ENCODE results near the gene IZUMO4. TPM values are rescaled to one million over a fixed set of nuclear protein-coding genes. Genes with fewer than 3 reads are reported as not detected.

The IZUMO4 gene
- total and polyA plus RNA-seq, 4 donors, result 5.0 to 9.8 (median 7.3) TPM

DNA sequence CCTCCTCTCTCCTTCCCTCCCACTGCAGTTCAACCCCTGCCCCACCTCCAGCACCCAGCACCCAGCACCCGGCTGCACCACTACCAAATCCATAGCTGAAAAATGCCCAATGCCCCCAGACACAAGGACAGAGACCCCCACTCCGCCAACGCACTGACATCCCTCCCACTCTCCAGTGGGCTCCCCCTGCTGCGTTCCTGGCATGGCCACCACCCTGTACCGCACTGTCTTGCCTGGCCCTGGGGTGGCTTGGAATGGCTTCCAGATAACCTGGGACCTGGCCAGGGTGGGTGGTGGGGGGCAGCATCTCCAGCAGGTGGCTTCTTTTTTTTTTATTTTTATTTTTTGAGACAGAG lies 39.9 kb upstream of the IZUMO4 start:
- Histone ChIP-seq H3K36me3 (ENCODE audit: control insufficient read depth in 4 of 4, insufficient read depth in 4 of 4, low read length in 4 of 4) (no peaks in the 10 kb centered on the region), H3K27ac (ENCODE audit: low read depth in 1 of 2, low read length in 1 of 2) (peak overlapping the region in 1 of 2 donors; percentile 87), H3K27me3 (ENCODE audit: control insufficient read depth in 3 of 3, insufficient read depth in 3 of 3, low read length in 2 of 3) (no peaks in the 10 kb centered on the region), H3K4me3 (no peak overlapping the region), H3K9me3 (ENCODE audit: control insufficient read depth in 4 of 4, insufficient read depth in 3 of 4, low read length in 3 of 4) (no peaks in the 10 kb centered on the region), H3K9ac (ENCODE audit: insufficient read depth in 1 of 2, low read length in 2 of 2) (no peak overlapping the region), H3K4me1 (ENCODE audit: control insufficient read depth in 5 of 5, insufficient read depth in 5 of 5, low read length in 5 of 5) (peaks cover 8 to 42% (median 31%) of the 10 kb centered on the region in 5 donors)
- ATAC-seq (ENCODE audit: insufficient read depth, low FRiP score) (no peak), DNase-seq (no peak)
- TF ChIP-seq, protein P1, sequence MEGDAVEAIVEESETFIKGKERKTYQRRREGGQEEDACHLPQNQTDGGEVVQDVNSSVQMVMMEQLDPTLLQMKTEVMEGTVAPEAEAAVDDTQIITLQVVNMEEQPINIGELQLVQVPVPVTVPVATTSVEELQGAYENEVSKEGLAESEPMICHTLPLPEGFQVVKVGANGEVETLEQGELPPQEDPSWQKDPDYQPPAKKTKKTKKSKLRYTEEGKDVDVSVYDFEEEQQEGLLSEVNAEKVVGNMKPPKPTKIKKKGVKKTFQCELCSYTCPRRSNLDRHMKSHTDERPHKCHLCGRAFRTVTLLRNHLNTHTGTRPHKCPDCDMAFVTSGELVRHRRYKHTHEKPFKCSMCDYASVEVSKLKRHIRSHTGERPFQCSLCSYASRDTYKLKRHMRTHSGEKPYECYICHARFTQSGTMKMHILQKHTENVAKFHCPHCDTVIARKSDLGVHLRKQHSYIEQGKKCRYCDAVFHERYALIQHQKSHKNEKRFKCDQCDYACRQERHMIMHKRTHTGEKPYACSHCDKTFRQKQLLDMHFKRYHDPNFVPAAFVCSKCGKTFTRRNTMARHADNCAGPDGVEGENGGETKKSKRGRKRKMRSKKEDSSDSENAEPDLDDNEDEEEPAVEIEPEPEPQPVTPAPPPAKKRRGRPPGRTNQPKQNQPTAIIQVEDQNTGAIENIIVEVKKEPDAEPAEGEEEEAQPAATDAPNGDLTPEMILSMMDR (IDR thresholded peaks at IDR 0.05; ENCODE audit: control extremely low read depth, extremely low read depth), result no peak
- WGBS, 2 donors, result 38% methylated on average over 5 of the region's 5 CpGs

GRCh38 chr19:2057484-2058469 lies 38.9 kb upstream of the IZUMO4 start:
- Histone ChIP-seq H3K9ac (ENCODE audit: insufficient read depth in 1 of 2, low read length in 2 of 2) (no peak overlapping the region), H3K27me3 (ENCODE audit: control insufficient read depth in 3 of 3, insufficient read depth in 3 of 3, low read length in 2 of 3) (no peaks in the 10 kb centered on the region), H3K36me3 (ENCODE audit: control insufficient read depth in 4 of 4, insufficient read depth in 4 of 4, low read length in 4 of 4) (no peaks in the 10 kb centered on the region), H3K4me1 (ENCODE audit: control insufficient read depth in 5 of 5, insufficient read depth in 5 of 5, low read length in 5 of 5) (peaks cover 5 to 43% (median 33%) of the 10 kb centered on the region in 5 donors), H3K9me3 (ENCODE audit: control insufficient read depth in 4 of 4, insufficient read depth in 3 of 4, low read length in 3 of 4) (no peaks in the 10 kb centered on the region), H3K27ac (ENCODE audit: low read depth in 1 of 2, low read length in 1 of 2) (peak overlapping the region in 1 of 2 donors; percentile 97), H3K4me3 (no peak overlapping the region)
- TF ChIP-seq, protein P1 (IDR thresholded peaks at IDR 0.05; ENCODE audit: control extremely low read depth, extremely low read depth), result no peak
- DNase-seq, result no peak
- WGBS, 2 donors, result 79 to 80% methylated on average over 20 to 23 of the region's 23 CpGs
- no peak for ATAC-seq (ENCODE audit: insufficient read depth, low FRiP score)

DNA sequence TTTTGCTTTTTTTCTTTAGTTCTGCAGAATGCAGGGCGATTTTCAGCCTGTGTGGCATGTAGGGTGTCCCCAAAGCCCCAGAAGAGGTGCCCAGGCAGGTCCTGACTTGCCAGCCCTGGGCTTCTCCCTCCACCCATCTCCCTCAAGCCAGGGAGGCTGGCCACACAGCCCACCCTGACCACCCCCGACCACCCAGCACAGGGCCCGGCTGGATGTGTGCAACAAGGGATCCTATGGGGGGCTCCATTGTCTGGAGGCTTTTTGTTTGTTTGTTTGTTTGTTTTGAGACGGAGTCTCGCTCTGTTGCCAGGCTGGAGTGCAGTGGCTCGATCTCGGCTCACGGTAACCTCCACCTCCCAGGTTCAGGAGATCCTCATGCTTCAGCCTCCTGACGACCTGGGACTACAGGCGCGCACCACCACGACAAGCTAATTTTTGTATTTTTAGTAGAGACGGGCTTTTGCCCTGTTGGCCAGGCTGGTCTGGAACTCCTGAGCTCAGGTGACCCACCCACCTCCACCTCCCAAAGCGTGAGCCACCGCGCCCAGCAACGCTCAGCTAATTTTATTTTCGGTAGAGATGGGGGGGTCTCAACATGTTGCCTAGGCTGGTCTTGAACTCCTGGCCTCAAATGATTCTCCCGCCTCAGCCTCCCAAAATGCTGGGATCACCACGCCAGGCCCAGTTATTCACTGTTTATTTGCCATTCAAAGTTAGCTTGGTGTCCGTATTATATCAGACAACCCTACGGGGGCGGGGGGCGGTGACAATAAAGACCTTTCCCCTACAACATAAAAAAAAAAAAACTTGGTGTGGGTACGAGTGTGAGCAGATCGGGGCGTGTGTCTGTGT lies 37.9 kb upstream of the IZUMO4 start:
- no peaks in the 10 kb centered on the region for H3K36me3 ChIP-seq (ENCODE audit: control insufficient read depth in 4 of 4, insufficient read depth in 4 of 4, low read length in 4 of 4)
- no peaks in the 10 kb centered on the region for H3K9me3 ChIP-seq (ENCODE audit: control insufficient read depth in 4 of 4, insufficient read depth in 3 of 4, low read length in 3 of 4)
- H3K27me3 ChIP-seq (ENCODE audit: control insufficient read depth in 3 of 3, insufficient read depth in 3 of 3, low read length in 2 of 3), result no peaks in the 10 kb centered on the region
- no peak overlapping the region for H3K9ac ChIP-seq (ENCODE audit: insufficient read depth in 1 of 2, low read length in 2 of 2)
- H3K27ac ChIP-seq (ENCODE audit: low read depth in 1 of 2, low read length in 1 of 2), result peak overlapping the region; percentile 97 to 98
- no peak for ATAC-seq (ENCODE audit: insufficient read depth, low FRiP score)
- 89 to 92% methylated on average over 27 of the region's 27 CpGs for WGBS, 2 donors
- H3K4me1 ChIP-seq (ENCODE audit: control insufficient read depth in 5 of 5, insufficient read depth in 5 of 5, low read length in 5 of 5), result peaks cover 5 to 43% (median 32%) of the 10 kb centered on the region in 5 donors
- no peak overlapping the region for H3K4me3 ChIP-seq
- DNase-seq, result no peak
- TF ChIP-seq, protein P1 (IDR thresholded peaks at IDR 0.05; ENCODE audit: control extremely low read depth, extremely low read depth), result no peak
